Karpas-422 (cell line): ENCODE data around the gene ABCC8. TPM values are rescaled to one million over a fixed set of nuclear protein-coding genes. Genes with fewer than 3 reads are reported as not detected.

Experiments used
- DNase-seq: peaks from one replicate; pipeline ENCODE4 v3.0.0-alpha.2; 2015
- H2AFZ ChIP-seq: fragments of 200-600 bp; sonication (generic); 2 replicates; pipeline ENCODE4 v1.6.1; 2014; ENCODE audit warnings: antibody characterized with exemption, low read length, mixed read lengths
- H3K27ac ChIP-seq: fragments of 200-600 bp; sonication (generic); 2 replicates; pipeline ENCODE4 v1.5.1; 2014; ENCODE audit warnings: mild to moderate bottlenecking, low read length, moderate library complexity
- H3K27me3 ChIP-seq: fragments of 200-600 bp; sonication (generic); 2 replicates; pipeline ENCODE4 v1.6.1; 2014; ENCODE audit warnings: low read length, mixed read lengths
- H3K36me3 ChIP-seq: fragments of 200-600 bp; sonication (generic); 2 replicates; pipeline ENCODE4 v1.6.1; 2014; ENCODE audit warnings: low read length, mixed read lengths; ENCODE audit not compliant: insufficient read depth
- H3K4me1 ChIP-seq: fragments of 200-600 bp; sonication (generic); 2 replicates; pipeline ENCODE4 v1.6.1; 2014; ENCODE audit warnings: mild to moderate bottlenecking, low read length, mixed read lengths
- H3K4me2 ChIP-seq: fragments of 200-600 bp; sonication (generic); 2 replicates; pipeline ENCODE4 v1.6.1; 2014; ENCODE audit warnings: low read length, low read depth, mild to moderate bottlenecking; ENCODE audit not compliant: poor library complexity, severe bottlenecking
- H3K4me3 ChIP-seq: fragments of 200-600 bp; sonication (generic); 2 replicates; pipeline ENCODE4 v1.5.1; 2014; ENCODE audit warnings: mild to moderate bottlenecking, antibody characterized with exemption, low read length, mixed read lengths
- H3K79me2 ChIP-seq: fragments of 200-600 bp; sonication (generic); 2 replicates; pipeline ENCODE4 v1.6.1; 2014; ENCODE audit warnings: mild to moderate bottlenecking, low read length, mixed read lengths
- H3K9ac ChIP-seq: fragments of 200-600 bp; sonication (generic); 2 replicates; pipeline ENCODE4 v1.6.0; 2014; ENCODE audit warnings: low read length
- H3K9me2 ChIP-seq: fragments of 200-600 bp; sonication (generic), shearing (Covaris generic); replicated peaks from 2 replicates; pipeline ENCODE4 v1.6.0; 2014; ENCODE audit warnings: mild to moderate bottlenecking, low read length, moderate library complexity; ENCODE audit not compliant: insufficient read depth
- H3K9me3 ChIP-seq: fragments of 300-700, 200-600 bp; sonication (generic); 2 replicates; pipeline ENCODE4 v1.6.1; 2014; ENCODE audit warnings: low read length, mixed read lengths
- H4K20me1 ChIP-seq: fragments of 200-600 bp; sonication (generic); 2 replicates; pipeline ENCODE4 v1.6.1; 2014; ENCODE audit warnings: mild to moderate bottlenecking, antibody characterized with exemption, low read length, low read depth; ENCODE audit not compliant: insufficient read depth
- total RNA-seq: library from RNA; depleted of rRNA; stranded (reverse); fragments of >200 nt; shearing (Covaris generic); gene quantifications from 2 replicates; pipeline ENCODE4 v1.2.3, GENCODE V29; 2014; ENCODE audit warnings: low replicate concordance; rRNA removed

ABCC8 gene
- total RNA-seq, 1 experiment from 2014 or later, result not detected

GRCh38 chr11:17347676-17348075 lies 129.0 kb downstream of the ABCC8 start:
- H3K79me2 ChIP-seq, result peaks cover 3% of the 10 kb centered on the region
- H3K4me2 ChIP-seq, result no peak overlapping the region
- no peaks in the 10 kb centered on the region for H3K27me3 ChIP-seq
- H2AFZ ChIP-seq, result no peak overlapping the region
- H3K9ac ChIP-seq, result no peak overlapping the region
- peaks cover 18% of the 10 kb centered on the region for H3K4me1 ChIP-seq
- no peaks in the 10 kb centered on the region for H3K9me2 ChIP-seq
- H3K9me3 ChIP-seq, result no peaks in the 10 kb centered on the region
- no peak for DNase-seq
- no peaks in the 10 kb centered on the region for H4K20me1 ChIP-seq
- no peak overlapping the region for H3K4me3 ChIP-seq
- no peak overlapping the region for H3K27ac ChIP-seq
- no peaks in the 10 kb centered on the region for H3K36me3 ChIP-seq

GRCh38 chr11:17343907-17344306 lies 132.7 kb downstream of the ABCC8 start:
- no peak for DNase-seq
- Histone ChIP-seq H3K27ac (no peak overlapping the region), H3K9me2 (no peaks in the 10 kb centered on the region), H3K36me3 (no peaks in the 10 kb centered on the region), H3K4me3 (no peak overlapping the region), H3K9me3 (no peaks in the 10 kb centered on the region), H3K4me2 (no peak overlapping the region), H3K79me2 (no peaks in the 10 kb centered on the region), H3K27me3 (no peaks in the 10 kb centered on the region), H3K4me1 (no peaks in the 10 kb centered on the region), H3K9ac (no peak overlapping the region), H2AFZ (no peak overlapping the region), H4K20me1 (no peaks in the 10 kb centered on the region)

- Histone ChIP-seq H3K27ac (no peak overlapping the region), H3K9me3 (no peaks in the 10 kb centered on the region), H3K9ac (no peak overlapping the region), H3K36me3 (no peaks in the 10 kb centered on the region), H3K9me2 (no peaks in the 10 kb centered on the region), H3K4me1 (no peaks in the 10 kb centered on the region), H3K4me2 (no peak overlapping the region), H4K20me1 (no peaks in the 10 kb centered on the region), H3K79me2 (no peaks in the 10 kb centered on the region), H3K27me3 (no peaks in the 10 kb centered on the region), H3K4me3 (no peak overlapping the region), H2AFZ (no peak overlapping the region)
- no peak for DNase-seq
Measured at GRCh38 chr11:17343257-17343656, 133.4 kb downstream of the ABCC8 start.

Other genes starting within 250 kb of the ABCC8 start
- gene NUCB2, start 200.1 kb downstream of the ABCC8 start, total RNA-seq, result 64.3 and 87.9 TPM in 2 replicates
- gene NCR3LG1, start 125.0 kb downstream of the ABCC8 start, total RNA-seq, result 26.4 and 38.6 TPM in 2 replicates
- 0.26 and 0.58 TPM in 2 replicates for gene KCNJ11, start 88.2 kb downstream of the ABCC8 start, total RNA-seq
- not detected in 2 replicates for gene USH1C, start 67.6 kb upstream of the ABCC8 start, total RNA-seq
- gene OTOG, start 70.4 kb upstream of the ABCC8 start, total RNA-seq, result not detected in 2 replicates
- not detected in 2 replicates for gene MYOD1, start 242.7 kb upstream of the ABCC8 start, total RNA-seq